HG02610 (cell line): Measurements from ENCODE around the gene CADM1.

ENCODE experiments used
- ATAC-seq: cut with Tn5 transposase; IDR thresholded peaks from one replicate; pipeline ENCODE4 v1.9.1; 2021; ENCODE audit warnings: mild to moderate bottlenecking, moderate library complexity; ENCODE audit not compliant: unreplicated experiment

The CADM1 gene

DNA sequence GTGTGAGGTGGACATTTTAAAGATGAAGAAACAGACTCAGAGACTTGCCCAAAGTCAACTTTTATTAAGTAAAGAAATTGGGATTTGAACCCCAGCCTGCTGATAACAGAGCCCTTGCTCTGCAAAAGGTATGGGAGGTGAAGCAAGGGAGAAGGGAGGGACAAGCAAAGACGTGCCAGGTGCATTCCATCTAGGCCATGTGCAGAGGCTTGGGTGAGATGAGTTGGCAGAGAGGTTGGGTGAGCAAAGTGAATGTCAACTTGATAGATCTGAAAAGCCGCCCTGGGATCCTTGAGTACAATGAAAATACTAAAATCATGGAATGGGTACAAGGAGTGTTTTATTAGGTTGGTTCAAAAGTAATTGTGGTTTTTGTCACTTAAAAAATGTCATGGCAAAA lies 341.3 kb downstream of the CADM1 start:
- ATAC-seq: no peak

DNA sequence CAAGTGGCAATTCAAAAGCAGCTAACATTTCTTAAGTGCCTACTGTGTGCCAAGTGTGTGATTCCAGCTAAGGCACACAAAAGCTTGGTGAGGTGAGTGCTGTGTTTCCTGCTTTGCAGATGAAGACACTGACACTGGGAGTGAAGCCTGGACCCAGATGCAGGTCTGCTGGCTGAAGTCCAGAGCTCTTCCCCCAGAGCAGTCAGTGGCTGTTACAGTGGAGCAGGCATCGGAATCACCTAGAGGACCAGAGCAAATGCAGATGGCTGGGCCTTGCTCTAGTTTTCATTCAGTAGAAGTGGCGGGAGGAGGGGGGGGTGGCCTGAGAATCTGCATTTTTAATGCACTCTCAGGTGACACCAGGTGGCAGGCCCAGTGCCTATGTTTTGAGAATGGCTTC lies 342.3 kb downstream of the CADM1 start:
- ATAC-seq: no peak

DNA sequence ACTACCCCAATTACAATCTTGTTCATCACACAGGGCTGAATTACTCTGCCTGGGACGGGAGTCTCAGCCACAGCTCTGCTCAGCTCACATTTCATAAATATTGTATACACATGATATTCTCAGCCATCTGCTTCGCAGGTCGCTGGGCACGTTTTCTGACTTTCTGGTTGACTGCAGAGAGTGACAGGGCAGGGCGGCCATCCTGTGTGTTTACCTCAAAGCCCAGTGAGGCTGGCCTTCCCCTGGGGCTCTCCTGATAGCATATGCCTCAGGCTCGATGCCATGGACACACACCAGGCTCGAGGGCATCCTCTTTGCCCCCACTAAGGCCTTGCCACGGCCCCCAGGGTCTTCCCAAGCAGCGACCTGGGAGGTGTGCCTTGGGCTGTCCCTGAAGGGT lies 345.0 kb downstream of the CADM1 start:
- ATAC-seq: no peak

DNA sequence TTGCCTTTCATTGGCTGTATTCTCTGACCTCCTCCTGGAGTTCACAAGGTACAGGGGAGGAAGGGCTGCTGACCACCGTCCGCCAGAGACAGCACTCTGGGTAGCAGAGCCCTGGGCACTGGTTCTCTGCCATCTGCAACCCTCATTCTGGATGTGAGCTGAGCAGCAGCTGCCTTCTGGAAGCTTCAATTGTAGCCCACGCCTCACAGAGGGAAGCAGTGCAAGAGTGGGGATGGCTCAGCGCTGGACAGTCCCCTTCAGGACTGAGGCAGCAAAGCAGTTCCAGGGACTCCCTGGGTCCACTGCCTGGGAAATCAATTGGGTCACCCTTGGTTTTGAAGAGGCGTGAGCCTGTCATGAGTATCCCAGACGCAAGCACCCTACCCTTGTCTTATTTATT lies 346.2 kb downstream of the CADM1 start:
- no peak for ATAC-seq

DNA sequence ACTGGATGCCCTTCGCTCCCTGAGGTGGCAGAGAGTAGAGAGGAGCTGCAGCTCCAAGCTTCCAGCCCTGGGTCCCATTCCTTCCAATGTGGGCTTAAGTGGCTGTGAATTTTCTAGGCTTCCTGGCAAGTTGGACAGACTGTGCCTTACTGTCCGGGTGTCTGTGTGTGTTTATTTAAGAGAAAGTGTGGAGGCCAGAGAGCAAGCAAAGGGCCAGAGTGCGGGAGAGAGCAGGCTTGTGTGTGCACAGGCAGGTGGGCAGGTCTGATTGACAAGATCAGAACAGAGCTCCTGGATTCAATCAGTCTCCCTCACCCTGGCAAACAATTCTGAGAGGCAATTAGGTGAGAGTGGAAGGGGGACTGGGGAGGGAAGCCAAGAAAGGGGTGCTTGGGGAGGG lies 347.0 kb downstream of the CADM1 start:
- no peak for ATAC-seq

DNA sequence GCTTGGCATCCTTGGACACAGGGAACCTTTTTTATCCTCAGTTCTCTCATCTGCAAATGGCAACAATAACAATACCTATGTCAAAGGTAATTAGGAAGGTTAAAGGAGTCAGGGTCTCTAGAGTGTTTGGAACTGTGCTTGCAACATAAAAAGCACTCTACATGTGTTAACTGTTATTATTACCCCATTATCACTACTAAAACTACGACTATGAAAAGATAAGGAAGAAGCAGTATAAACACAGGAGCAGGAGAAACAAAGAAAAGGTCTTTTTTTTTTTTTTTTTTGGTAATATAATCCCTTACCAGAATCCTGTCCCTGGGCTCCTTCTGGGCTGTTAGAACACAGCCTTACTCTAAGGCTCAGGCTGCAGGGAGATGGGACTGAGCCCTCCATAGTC lies 348.2 kb downstream of the CADM1 start:
- no peak for ATAC-seq

DNA sequence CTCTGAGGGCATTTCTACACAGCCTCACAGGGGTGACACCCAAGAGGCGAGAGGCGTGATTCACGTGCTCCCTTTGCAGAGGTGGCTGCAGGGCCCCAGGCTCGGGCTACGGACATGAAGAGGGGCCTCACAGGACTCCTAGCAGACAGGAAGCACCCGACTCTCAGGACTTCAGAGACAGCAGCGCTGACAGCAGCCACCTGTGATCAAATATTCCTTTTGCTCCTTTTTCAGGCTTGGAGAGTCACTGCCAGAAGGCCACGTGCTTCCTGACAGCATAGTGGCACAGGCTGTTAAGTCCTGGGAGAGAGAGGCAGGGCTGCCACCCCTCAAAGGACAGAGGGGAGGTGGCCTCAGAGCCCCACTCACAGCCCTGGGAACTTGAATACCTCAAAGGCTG lies 348.9 kb downstream of the CADM1 start:
- no peak for ATAC-seq

DNA sequence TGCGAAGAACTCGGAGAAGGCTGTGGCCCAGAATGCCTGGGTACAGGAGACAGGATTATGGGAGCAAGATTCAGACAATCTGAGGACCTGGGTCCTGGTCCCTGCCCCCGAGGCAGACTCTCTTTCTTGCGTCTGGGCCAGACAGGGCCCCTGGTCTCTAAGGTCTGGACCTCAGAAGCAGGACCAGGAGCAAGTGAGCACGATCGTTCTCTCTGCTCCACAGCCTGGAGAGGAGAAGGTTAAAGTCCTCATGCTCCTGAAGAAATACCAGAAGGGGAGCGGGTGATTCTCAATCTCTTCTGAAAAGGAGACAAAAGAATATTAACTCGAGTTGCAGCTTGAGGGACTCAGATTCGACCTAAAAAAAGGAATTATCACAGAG lies 349.9 kb downstream of the CADM1 start:
- ATAC-seq: no peak

DNA sequence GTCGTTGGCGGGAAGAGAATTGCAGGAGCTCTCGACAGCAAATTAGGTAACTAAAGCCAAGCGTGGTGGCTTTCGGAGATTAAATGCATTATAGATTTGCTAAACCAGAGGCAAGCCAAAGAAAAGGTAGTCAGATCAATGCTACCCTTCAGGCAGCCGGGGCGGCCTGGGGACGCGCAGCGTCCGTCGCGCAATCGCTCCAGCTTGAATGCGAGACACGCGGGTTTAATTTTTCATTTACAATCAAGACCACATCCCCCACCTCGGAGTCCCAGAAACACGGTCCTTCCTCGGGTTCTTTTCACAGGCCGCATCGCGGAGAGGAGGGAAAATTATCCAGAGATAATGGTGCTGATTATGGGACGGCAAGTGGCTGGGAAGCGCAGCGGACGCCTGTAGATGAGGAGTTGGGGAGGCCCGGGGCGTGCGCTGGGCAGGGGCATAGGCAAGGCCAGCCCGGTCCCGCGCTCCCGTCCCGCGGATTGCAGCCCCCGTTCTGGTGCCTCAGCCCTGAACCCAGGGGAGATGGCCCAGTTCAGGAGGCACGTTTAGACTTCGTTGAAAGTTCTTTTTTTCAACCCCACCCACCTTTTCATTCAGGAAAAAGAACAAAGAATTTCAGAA lies 350.4 kb downstream of the CADM1 start:
- ATAC-seq: no peak

DNA sequence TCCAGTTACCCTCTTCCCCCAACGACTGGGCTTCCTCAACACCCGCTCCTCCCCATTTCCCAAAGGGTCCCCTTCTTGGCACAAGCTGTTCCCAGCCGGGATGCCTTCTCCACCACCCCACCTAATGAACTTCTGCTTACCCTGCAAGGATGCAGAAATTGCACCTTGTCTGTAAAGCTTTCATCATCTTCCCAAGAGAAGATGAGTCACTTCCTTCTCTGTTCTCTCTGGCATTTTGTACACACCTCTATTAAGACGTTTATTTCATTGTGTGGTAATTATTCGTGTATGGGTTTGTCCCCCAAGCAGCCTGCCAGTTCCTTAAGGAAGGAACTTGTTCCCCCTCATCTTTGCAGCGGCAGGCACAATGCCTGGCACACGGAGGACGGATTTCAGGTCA lies 351.1 kb downstream of the CADM1 start:
- ATAC-seq: no peak

DNA sequence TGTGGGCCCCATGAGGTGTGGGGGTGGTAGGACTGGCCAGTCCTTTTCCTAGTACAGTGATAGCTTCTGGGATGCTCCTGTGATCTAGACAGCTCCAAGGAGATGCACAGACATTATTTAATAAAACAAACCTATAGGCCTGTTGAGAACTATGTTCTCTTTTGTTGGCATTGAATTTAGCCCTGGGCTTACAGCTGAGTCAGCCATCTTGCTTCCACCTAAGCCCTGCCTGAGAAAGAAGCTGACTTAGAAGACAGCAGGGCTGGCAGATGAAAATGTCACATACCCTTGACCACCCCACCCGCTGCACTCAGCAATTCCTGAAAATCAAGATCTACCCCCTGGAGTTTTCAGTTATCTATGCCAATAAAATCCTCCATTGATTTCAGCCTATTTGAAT lies 353.2 kb downstream of the CADM1 start:
- no peak for ATAC-seq

DNA sequence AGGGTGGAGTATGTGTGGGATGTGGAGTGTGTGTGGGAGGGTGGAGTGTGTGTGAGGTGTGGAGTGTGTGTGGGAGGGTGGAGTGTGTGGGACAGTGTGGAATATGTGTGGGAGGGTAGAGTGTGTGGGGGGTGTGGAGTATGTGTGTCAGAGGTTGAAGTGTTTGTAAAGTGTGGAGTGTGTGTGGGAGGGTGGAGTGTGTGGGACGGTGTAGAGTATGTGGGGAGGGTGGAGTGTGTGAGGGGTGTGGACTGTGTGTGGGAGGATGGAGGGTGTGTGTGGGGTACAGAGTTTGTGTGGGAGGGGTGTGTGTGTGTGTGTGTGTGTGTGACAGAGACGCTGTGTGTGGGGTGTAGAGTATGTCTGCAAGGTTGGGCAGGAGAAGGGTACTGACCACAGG lies 355.5 kb downstream of the CADM1 start:
- no peak for ATAC-seq

DNA sequence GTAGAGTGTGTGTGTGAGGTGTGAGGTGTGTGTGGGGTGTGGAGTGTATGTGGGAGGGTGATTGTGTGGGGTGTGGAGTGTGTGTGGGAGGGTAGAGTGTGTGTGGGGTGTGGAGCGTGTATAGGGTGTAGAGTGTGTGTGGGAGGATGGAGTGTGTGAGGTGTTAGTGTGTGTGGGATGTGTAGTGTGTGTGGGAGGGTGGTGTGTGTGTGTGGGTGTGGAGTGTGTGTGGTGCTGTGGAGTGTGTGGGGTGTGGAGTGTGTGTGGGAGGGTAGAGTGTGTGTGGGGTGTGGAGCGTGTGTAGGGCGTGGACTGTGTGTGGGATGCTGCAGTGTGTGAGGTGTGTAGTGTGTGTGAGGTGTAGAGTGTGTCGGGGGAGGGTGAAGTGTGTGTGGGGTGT lies 356.1 kb downstream of the CADM1 start:
- ATAC-seq: no peak

DNA sequence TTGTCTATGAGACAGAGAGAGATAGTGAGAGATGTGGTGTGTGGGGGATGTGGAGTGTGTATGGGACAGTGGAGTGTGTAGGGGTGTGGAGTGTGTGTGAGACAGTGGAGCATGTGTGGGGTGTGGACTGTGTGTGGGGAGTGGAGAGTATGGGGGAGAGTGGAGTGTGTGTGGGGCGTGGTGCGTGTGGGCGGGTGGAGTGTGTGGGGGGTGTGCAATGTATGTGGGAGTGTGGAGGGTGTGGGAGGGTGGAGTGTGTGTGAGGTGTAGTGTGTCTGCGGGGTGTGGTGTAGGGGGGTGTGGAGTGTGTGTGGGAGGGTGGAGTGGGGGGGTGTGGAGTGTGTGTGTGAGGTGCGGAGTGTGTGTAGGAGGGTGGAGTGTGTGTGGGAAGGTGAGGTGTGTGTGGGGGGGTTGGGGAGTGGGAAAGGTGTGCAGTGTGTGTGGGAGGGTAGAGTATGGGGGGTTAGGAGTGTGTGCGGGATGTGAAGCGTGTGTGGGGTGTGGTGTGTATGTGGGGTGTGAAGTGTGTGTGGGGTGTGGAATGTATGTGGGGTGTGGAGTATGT lies 356.9 kb downstream of the CADM1 start:
- ATAC-seq: no peak

DNA sequence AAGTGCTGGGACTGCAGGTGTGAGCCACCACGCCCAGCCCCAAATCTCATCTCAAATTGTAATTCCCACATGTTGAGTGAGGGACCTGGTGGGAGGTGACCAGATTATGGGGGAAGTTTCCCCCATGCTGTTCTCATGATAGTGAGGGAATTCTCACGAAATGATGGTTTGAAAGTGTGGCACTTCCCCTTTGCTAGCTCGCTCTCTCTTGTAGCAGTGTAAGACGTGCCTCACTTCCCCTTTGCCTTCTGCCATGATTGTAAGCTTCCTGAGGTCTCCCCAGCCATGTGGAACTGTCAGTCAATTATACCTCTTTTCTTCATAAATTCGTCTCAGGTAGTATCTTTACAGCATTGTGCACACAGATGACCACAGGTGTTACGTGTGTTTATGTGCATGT lies 357.8 kb downstream of the CADM1 start:
- ATAC-seq: no peak

DNA sequence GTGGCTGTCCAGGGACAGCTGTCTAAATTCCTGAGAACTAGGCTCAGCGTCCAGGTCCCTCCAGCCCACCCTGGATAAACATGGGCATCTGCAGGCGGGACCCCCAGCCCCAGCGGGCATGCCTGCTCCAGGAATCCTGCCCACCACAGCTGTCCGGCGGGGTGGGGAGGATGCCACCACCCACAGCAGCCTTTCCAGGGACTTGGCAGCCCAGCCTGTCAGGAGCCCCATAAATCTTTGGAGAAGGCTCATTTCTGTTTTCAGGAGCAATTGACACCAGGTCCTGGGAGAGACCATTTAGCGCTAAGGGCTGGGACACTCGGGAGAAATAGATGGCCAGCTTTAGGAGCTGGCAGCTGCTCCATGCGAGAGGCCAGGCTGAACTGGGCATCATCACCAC lies 358.9 kb downstream of the CADM1 start:
- no peak for ATAC-seq

DNA sequence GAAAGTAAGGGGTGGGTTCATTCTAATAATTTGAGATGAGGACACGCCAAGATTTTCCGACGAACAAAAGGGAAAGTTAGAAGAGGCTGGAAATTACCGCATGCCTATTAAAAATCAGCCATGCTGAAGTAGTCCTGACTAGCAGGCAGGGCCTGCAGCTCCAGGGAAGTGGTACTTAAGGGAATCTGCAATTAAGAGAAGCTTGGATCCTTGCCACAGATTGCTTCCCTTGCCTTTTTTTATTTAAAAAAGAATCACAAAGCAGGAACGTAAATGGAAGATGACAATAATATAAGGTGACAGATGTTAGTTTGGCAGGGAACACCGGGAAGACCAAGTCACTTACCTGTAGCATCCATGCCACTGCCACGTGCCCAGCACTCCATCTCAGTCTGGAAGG lies 359.3 kb downstream of the CADM1 start:
- no peak for ATAC-seq

DNA sequence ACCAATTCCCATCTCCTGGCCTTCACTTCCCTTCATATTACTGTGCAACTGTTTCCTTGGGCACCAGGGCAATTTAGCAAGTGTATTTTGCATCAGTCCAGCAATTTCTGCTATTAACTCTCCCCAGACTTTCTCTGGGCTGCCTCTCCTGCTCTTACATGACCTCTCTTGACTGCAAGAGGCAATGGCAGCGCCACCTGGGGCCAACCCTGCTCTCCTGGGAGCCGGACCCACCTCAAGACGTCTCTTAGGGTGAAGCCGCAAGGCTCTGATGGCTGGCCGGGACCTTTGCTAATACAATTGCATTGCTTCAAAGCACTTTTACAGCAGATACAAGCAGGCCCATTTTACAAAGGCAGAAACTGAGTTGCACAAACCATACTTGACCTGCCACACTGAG lies 360.2 kb downstream of the CADM1 start:
- ATAC-seq: no peak

DNA sequence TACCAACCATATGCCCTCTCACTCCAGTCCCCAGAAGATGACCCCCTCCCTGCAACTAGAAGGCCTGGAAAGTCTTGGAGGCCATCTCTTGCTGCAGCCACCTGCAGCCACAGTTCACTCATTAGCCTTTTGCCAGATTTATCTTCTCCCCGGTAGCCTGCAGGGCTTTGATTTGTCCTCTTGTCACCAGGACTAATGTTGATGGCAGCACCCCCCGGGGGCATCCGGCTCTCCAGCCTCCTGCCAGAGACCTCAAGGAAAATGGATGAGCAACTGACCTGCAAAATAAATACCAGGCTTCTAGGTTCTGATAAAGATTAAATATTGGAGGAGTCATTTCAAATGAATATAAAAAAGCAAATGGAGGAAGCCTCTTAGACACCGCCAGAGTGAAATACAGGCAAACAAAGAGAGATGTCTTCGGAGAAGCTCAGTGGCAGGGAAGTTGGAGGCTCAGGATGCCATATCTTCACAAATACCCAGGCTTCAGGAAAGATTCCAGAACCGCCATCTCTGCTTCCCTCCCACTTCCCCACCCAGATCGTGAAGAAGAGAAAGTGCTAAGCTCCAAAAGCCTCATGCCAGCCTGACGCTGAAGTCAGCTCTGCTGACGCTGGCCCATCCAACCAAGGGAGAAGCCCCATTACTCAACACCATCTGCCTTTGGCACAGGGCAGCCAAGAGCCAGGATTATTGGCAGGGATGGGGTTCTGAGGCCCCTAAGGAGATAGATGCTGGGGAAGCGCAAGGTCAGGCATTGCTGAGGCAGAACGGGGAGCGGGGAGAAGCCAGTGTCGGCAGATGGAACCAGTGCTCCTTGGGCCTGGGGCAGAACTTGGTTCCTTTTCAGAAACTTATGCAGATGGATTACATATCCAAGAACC lies 362.7 kb downstream of the CADM1 start:
- no peak for ATAC-seq

DNA sequence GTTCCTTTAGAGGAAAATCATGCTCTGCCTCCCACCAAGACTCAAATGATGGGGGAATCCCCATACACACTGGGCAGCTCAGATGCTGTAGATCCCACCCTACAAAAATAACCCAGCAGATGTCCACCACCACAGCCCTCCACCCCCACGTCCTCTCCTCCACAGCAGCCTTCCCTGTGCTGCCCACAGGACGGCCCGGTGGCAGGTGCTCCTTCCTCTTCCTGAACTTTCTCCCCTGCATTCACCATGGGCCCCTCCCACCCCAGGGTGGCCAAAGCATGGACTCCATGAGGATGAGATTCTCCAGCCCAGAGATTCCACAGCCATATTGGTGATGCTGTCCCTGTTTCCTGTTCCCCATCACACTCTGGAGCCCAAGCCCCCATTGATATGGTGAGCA lies 368.3 kb downstream of the CADM1 start:
- no peak for ATAC-seq

DNA sequence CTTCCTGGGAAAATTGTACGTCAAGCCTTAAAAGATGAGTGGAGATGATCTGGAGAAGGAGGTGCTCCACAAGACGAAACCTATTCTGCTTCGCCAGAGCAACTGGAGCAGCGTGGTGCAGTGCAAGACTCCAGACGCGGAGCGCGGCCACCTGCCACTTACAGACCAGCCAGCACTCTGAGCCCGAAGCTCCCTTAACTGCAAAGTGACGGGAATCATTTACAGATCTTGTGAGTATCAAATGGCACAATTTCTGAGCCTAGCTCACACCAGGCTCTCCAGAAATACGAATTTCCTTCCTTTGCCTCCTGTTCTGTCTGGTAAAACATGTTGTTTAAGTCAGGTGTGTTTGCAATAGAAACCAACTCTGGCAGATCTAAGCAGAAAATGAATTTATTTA lies 369.3 kb downstream of the CADM1 start:
- no peak for ATAC-seq

DNA sequence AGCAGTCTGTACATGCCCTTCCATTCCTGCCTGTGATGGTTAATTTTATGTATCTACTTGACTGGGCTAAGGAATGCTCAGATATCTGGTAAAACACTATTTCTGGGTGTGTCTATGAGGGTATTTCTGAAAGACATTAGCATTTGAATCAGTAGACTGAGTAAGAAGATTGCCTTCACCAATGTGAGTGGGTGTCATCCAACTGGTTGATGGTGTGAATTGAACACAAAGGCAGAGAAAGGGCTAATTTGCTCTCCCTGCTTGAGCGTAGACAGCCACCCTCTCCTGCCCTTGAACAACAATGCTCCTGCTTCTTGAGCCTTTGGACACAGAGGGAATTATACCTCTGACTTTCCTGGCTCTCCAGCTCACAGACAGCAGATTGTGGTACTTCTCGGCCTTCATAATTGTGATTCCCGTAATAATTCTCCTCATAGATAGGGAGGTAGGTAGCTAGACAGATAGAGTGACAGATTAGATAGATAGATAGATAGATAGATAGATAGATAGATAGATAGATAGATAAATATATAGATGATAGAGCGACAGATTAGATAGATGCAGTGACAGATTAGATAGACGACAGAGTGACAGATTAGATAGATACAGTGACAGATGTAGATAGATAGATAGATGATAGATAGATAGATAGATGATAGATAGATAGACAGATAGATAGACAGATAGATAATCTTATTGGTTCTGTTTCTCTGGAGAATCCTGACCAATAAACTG lies 370.6 kb downstream of the CADM1 start:
- no peak for ATAC-seq
